Thyroid gland (tissue), 4 donors: ENCODE measurements around the gene KCNMA1.

Experiments used
- POLR2A ChIP-seq, 2 donors: fragments of 450-650 bp; IDR thresholded peaks; one replicate each; pipeline ENCODE4 v1.6.1; 2017; ENCODE audit warnings: antibody characterized with exemption in 2 of 2, mild to moderate bottlenecking in 2 of 2, moderate library complexity in 1 of 2
- TF ChIP-seq, protein P1 (sequence below), 6 experiments: fragments of 200-600 bp in 3 of 6; fragments of 450-650 bp in 3 of 6; sonication (generic) in 3 of 6; IDR thresholded peaks; one replicate each; pipeline ENCODE4 v1.5.1; 2016 to 2019; ENCODE audit warnings: antibody characterized with exemption in 6 of 6, mild to moderate bottlenecking in 2 of 6, inconsistent platforms in 1 of 6, moderate library complexity in 1 of 6

DNA sequence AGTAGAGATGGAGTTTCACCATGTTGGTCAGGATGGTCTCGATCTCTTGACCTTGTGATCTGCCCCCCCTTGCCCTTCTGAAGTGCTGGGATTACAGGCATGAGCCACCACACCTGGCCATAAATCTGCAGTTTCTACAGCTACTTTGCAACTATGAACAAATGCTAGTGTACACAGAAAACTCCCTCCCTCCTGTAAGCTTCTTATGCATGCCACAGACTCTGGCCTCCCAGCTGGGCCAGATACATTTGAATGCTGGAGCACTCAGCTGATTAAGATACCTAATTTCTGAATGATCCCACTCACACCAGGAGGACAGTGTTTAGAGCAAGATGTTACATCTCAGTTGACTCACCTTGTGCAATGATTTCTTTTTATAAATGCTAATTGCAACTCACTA is 486.2 kb downstream of the KCNMA1 start:
- no peak for TF ChIP-seq POLR2A (IDR thresholded peaks at IDR 0.05)
- TF ChIP-seq, protein P1, sequence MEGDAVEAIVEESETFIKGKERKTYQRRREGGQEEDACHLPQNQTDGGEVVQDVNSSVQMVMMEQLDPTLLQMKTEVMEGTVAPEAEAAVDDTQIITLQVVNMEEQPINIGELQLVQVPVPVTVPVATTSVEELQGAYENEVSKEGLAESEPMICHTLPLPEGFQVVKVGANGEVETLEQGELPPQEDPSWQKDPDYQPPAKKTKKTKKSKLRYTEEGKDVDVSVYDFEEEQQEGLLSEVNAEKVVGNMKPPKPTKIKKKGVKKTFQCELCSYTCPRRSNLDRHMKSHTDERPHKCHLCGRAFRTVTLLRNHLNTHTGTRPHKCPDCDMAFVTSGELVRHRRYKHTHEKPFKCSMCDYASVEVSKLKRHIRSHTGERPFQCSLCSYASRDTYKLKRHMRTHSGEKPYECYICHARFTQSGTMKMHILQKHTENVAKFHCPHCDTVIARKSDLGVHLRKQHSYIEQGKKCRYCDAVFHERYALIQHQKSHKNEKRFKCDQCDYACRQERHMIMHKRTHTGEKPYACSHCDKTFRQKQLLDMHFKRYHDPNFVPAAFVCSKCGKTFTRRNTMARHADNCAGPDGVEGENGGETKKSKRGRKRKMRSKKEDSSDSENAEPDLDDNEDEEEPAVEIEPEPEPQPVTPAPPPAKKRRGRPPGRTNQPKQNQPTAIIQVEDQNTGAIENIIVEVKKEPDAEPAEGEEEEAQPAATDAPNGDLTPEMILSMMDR (IDR thresholded peaks at IDR 0.05) = no peak
